Amniotic stem cell (primary cell): ENCODE data around the gene UTS2R.
"Not testable (repeated sequence)": the region's sequence is repeated elsewhere in the genome, so short reads cannot be mapped to it uniquely, and the experiment has no call there.

ENCODE experiments used
- DNase-seq: peaks from one replicate; lab custom pipeline; 2025; lab: John Stamatoyannopoulos, UW

The UTS2R gene

GRCh38 chr17:82408288-82408937 lies 36.8 kb downstream of the UTS2R start:
- no peak for DNase-seq

DNA sequence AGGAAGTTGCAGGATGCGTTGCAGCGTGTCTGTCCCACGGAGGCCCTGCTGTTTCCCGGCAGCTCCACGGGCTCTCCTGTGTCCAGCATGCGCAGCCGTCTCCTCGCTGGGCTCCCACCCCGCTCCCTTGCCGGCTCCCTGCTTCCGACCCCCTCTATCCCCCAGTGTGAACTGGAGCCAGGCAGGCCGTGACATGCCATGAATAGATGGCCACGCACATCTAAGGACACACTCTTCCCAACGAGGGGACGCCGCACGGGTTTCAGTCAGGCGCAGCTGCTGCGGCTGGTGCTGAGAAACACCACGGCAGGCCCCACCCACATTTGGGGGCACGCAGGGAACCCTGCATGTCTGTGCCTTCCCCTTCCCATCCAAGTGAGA lies 37.4 kb downstream of the UTS2R start:
- DNase-seq: no peak

DNA sequence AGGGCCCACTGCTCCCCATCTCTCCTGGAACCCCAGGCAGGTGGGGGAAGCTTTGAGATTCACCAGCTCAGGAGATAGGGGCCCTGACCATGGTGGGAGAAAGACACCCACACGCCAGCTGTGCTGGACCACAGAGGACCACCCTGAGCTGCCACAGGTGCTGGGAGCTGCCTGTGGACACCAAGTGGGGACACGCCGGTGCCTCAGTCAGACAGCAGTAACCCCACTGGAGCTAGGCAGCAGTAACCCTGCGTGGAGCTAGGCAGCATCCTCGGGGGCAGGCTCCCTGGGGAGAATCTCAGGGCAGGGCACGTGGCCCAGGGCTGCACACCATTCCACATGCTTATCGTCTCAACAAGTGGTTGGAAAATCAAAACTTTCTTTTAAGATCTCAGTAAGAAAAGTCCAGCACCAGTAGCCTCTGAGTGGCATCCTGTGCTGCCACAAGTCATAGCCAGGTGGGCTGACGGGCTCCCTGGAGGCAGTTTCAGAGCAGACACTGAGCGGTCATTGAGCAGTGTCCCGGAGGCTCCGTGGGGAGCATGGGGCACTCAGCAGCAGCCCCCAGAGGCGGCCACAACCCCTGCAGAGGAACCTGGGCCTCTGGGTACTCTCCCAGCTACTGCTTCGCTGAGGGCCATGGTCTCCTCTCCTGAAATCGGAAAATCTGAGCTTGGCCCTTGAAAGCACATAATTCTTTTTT lies 38.6 kb downstream of the UTS2R start:
- no peak for DNase-seq

DNA sequence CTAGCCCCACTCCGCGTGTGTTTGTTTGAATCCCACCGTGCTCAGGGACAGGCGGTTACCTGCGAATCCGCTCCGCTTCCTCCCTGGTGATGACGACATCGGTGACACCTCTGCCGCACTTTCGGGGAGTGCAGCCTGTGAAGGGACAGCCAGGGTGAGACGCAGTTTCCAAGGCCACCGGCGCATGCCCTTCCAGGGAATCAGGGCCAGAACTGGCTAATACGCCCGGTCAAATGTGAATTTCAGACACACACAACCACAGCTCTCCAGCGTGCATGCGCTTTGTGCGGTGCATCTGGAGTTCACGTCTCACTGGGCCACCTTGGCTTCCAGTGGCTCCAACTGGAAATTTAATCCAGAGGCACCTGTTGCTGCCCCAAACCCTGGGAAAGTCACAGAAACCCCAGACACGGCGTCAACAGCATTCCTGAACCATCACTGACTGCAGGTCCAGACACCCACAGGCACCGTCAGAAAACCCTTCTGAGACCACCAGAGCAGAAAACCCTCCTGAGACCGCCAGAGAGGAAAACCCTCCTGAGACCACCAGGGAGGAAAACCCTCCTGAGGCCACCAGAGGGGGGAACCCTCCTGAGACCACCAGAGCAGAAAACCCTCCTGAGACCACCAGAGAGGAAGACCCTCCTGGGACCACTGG lies 40.0 kb downstream of the UTS2R start:
- DNase-seq: no peak

DNA sequence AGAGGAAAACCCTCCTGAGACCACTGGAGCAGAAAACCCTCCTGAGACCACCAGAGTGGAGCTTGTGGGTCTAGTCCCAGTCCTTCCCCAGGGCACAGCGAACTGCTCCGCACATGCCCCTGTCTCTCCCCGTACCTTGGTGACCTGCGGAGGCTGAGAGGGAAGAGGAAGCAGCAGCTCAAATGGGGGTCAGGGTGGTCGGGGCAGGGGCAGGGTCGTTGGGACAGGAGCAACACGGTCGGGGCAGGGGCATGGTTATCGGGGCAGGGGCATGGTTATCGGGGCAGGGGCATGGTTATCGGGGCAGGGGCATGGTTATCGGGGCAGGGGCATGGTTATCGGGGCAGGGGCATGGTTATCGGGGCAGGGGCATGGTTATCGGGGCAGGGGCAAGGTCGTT lies 40.5 kb downstream of the UTS2R start:
- not testable (repeated sequence) for DNase-seq

DNA sequence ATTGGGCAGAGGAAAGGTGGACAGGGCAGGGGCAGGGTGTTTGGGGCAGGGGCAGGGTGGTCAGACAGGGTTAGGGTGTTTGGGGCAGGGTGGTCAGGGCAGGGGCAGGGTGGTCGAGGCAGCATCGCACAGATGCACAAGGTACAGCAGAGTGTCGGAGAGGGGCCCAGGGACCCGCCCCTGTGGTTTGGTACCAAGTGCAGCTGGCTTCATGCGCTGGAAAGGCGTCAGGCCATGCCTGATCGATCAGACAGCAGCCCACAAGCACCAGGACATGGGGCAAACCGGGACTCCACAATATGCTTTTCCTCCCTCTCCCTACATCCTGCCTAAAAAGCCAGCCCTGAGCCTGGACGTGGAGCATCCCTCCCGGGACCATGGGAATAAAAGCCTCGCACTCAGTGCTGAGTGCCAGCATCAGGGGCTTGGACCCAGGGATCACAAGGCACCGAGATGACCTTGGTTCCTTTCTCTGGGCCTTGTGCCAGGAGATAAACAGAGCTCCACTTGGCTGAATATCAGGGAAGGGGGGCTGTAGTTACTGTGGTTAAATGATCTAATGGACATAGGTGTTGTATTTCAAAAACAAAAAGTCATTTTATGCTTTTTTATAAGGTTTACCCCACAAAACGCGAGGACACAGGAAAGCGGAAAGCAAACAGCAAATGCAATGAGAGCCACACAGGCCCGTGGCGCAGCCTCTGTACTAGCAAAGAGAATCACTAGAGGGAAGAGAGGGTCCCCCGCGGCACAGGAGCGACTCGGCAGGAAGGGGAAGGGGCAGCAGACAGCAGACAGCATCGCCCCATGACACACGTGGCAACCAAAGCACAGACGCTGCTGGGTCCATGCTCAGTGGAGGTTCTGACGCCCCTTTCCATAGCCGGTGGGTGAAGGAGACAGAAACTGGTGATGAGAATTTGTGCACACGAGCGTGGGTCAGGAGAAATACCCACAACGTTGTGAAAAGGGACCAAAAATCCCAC lies 41.3 kb downstream of the UTS2R start:
- DNase-seq: no peak

DNA sequence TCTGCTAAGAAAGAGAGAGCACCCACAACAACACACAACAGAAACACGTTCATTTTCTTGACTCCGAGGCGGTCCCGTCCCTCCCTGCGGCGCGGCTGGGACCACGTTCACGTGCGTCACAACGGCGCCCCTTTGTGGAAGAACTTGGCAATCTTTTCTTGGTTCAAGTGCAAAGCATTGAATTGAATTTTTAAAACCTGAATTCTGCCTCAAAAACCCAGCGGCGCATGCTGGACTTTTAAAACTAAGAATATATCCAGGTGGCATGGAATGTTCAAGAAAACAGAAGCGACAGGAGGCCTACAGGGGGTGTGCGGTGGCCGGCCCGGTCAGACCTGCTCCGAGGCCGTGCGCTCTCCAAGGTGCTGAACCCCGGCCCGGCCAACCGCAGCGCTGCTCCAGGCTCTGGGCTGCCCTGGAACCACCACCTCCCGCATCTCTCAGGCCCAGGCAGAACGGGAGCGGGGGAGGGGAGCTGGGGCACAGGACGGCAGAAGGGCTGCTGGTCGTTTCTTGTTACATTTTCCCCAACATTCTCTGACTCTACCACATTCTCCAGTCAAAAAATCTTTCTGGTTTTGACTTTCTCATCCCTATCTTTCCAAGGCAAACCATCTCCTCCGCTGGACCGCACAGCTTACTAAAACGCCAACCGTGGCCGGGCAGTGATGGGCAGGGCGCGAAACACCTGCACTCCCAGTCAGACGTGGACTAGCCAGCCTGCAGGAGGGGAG lies 43.1 kb downstream of the UTS2R start:
- DNase-seq: peak; percentile 43

DNA sequence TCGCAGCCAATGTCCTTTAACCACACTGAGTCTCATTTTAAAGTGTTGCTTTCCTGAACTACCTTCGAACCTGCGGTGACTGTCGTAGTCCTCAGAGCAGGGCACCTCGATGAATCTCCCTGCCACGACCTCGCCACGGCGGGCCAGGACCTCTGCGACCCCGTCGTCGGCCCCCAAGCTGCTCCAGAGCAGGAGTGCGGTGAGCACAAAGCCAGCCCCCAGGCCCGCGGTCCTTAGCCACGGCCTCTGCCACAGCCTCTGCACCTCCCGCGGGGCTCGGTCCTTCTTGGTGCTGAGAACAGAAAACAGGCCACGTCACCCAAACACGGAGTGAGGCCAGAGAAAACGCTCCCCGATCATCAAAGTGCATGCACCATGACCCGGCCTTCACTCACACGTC lies 43.8 kb downstream of the UTS2R start:
- DNase-seq: no peak

DNA sequence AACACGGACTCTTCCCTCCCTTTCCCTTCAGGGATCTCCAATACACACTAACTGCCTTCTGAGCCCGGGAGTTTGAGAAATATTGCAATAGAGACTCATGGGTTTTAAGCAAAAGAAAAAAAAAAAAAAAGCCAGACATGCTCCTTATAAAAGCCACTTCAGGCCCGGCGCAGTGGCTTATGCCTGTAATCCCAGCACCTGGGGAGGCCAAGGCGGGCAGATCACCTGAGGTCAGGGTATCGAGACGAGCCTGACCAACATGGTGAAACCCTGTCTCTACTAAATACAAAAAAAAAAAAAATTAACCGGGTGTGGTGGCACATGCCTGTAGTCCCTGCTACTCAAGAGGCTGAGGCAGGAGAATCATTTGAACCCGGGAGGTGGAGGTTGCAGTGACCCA lies 44.2 kb downstream of the UTS2R start:
- DNase-seq: no peak

- no peak for DNase-seq
Observed at GRCh38 chr17:82416264-82416663, 44.7 kb downstream of the UTS2R start.

GRCh38 chr17:82416771-82417170 lies 45.2 kb downstream of the UTS2R start:
- no peak for DNase-seq

DNA sequence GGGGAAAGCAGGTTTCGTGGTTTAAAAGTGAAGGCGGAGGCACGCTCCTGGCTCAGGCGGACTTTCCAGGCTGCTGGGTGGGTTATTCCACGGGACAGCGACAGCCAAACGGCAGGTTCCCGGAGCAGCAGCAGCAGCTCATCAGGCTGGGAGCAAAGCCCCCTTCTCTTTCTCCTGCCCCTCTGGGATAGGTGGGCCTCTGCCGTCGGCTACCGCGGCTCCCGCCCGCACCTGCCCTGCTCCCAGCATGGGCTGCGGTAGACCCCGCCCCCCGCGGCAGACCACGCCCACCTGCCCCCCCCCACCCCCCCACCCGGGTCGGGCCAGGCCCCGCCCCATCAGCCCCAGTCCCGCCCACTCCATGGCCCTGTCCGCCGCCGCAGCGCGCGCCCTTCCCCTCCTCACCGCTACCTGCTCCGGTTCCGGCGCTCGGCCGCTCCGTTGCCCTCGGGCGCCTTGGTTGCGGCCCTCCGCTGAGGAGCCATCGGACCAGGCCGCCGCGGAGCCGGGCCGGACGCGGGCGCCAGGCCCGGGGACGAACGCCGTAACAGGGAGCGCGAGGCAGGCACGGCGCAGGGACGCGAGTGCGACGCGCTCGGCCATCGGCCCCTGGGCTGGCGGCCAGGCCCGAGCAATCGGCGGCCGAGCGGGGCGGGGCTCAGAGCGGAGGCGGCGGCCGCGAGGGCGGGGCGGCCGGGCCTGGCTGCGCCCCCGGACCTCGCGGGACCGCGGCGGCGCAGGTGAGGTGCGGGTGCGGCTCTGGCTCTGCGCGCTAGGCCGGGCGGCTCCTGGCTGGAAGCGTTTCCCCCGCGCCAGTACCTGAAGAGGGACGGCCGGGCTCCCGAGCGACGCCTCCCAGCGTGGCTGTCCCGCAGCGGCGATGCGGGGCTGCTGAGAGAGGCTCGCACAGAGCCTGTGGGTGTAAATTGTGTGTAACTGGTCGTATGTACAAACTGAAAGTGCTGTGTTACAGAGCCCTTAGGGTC lies 46.7 kb downstream of the UTS2R start, which contains the start of the genes HEXD and OGFOD3:
Gene HEXD, plus strand, starts transcription at position 347 of the 986 bp plus-strand sequence. CDS start 1,453 bp downstream, outside the sequence.
Gene OGFOD3, minus strand, starts transcription at position 586 of the 986 bp plus-strand sequence. Its CDS starts 101 bp downstream, at position 485.
- DNase-seq: peak; percentile 63

DNA sequence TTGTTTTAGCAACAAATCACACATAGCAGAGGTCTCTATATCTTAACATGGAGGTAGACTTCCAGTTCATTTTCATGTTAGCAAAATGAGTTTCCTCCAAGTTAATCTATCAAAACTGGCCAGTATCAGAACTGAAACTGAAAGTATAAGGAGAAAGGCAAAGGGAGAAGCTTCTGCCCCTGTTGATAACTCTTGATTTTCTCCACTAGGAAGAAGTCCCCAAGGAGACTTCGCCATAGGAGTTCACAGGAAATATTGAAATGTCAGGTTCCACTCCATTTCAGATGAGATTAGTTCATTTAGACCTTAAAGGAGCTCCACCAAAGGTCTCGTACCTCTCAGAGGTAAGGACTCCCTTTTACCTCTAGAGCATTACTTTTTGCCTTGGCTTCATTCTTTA lies 48.0 kb downstream of the UTS2R start:
- no peak for DNase-seq

- no peak for DNase-seq
Observed at GRCh38 chr17:82424001-82424862, 52.7 kb downstream of the UTS2R start.

DNA sequence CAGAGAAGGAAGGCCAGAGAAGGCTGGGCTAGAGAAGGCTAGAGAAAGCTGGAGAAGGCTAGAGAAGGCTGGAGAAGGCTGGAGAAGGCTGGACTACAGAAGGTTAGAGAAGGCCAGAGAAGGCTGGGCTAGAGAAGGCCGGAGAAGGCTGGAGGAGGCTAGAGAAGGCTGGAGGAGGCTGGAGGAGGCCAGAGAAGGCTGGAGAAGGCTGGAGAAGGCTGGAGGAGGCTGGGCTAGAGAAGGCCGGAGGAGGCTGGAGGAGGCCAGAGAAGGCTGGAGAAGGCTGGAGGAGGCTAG lies 53.2 kb downstream of the UTS2R start:
- DNase-seq: no peak
